Measurements from ENCODE around the gene C1orf159. TPM values are rescaled to one million over a fixed set of nuclear protein-coding genes. Genes with fewer than 3 reads are reported as not detected.
A peak's percentile ranks its signal among the peaks of the same experiment; 100 is the strongest.

C1orf159 gene
- total and polyA plus RNA-seq, 9 of the 15 experiments (the other 6 are each of a cell fraction or from before 2014, with no cell fraction given) = 0.28 to 54.9 (median 10.6) TPM

GRCh38 chr1:1062348-1063163, 53.3 kb downstream of the C1orf159 start (continued):
- TF ChIP-seq, protein P1, sequence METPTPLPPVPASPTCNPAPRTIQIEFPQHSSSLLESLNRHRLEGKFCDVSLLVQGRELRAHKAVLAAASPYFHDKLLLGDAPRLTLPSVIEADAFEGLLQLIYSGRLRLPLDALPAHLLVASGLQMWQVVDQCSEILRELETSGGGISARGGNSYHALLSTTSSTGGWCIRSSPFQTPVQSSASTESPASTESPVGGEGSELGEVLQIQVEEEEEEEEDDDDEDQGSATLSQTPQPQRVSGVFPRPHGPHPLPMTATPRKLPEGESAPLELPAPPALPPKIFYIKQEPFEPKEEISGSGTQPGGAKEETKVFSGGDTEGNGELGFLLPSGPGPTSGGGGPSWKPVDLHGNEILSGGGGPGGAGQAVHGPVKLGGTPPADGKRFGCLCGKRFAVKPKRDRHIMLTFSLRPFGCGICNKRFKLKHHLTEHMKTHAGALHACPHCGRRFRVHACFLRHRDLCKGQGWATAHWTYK (CRISPR knock-in tag; IDR thresholded peaks at IDR 0.05) = no peak; the same call in 1 of the 2 replicates
- TF ChIP-seq, protein P2, sequence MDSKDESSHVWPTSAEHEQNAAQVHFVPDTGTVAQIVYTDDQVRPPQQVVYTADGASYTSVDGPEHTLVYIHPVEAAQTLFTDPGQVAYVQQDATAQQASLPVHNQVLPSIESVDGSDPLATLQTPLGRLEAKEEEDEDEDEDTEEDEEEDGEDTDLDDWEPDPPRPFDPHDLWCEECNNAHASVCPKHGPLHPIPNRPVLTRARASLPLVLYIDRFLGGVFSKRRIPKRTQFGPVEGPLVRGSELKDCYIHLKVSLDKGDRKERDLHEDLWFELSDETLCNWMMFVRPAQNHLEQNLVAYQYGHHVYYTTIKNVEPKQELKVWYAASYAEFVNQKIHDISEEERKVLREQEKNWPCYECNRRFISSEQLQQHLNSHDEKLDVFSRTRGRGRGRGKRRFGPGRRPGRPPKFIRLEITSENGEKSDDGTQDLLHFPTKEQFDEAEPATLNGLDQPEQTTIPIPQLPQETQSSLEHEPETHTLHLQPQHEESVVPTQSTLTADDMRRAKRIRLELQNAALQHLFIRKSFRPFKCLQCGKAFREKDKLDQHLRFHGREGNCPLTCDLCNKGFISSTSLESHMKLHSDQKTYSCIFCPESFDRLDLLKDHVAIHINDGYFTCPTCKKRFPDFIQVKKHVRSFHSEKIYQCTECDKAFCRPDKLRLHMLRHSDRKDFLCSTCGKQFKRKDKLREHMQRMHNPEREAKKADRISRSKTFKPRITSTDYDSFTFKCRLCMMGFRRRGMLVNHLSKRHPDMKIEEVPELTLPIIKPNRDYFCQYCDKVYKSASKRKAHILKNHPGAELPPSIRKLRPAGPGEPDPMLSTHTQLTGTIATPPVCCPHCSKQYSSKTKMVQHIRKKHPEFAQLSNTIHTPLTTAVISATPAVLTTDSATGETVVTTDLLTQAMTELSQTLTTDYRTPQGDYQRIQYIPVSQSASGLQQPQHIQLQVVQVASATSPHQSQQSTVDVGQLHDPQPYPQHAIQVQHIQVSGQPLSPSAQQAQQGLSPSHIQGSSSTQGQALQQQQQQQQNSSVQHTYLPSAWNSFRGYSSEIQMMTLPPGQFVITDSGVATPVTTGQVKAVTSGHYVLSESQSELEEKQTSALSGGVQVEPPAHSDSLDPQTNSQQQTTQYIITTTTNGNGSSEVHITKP (IDR thresholded peaks at IDR 0.05; ENCODE audit: partially characterized antibody) = peak; percentile 56
- no peak for TF ChIP-seq SRSF1 (IDR thresholded peaks at IDR 0.05; ENCODE audit: low read depth, low read length)
- TF ChIP-seq CREB3L1 (IDR thresholded peaks at IDR 0.05; ENCODE audit: borderline replicate concordance, low read depth) = no peak
- TF ChIP-seq ELF4 (CRISPR knock-in tag; IDR thresholded peaks at IDR 0.05) = no peak
- no peak for TF ChIP-seq ZNF174 (CRISPR knock-in tag; IDR thresholded peaks at IDR 0.05)
- TF ChIP-seq BACH1 (tag; IDR thresholded peaks at IDR 0.05) = no peak
- TF ChIP-seq, protein P3, sequence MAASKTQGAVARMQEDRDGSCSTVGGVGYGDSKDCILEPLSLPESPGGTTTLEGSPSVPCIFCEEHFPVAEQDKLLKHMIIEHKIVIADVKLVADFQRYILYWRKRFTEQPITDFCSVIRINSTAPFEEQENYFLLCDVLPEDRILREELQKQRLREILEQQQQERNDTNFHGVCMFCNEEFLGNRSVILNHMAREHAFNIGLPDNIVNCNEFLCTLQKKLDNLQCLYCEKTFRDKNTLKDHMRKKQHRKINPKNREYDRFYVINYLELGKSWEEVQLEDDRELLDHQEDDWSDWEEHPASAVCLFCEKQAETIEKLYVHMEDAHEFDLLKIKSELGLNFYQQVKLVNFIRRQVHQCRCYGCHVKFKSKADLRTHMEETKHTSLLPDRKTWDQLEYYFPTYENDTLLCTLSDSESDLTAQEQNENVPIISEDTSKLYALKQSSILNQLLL (CRISPR knock-in tag; IDR thresholded peaks at IDR 0.05; ENCODE audit: borderline replicate concordance) = no peak
- peak; percentile 19 for TF ChIP-seq ZFP36 (IDR thresholded peaks at IDR 0.05; ENCODE audit: low read depth, low read length, partially characterized antibody)
- TF ChIP-seq LCOR (CRISPR knock-in tag; IDR thresholded peaks at IDR 0.05) = no peak
- no peak for TF ChIP-seq TFAM (CRISPR knock-in tag; conservative IDR thresholded peaks at IDR 0.05)
- TF ChIP-seq ZNF384 (IDR thresholded peaks at IDR 0.05; ENCODE audit: low read depth, low read length) = no peak
- TF ChIP-seq ZNF518B (CRISPR knock-in tag; IDR thresholded peaks at IDR 0.05) = no peak
- no peak for TF ChIP-seq NONO (IDR thresholded peaks at IDR 0.05; ENCODE audit: low read depth in 2 of 2, low read length in 1 of 2)
- no peak for TF ChIP-seq SRSF3 (IDR thresholded peaks at IDR 0.05; ENCODE audit: insufficient read depth, low read length)
